ENCODE data around the gene LRRC46. TPM values are rescaled to one million over a fixed set of nuclear protein-coding genes. Genes with fewer than 3 reads are reported as not detected.
A peak's percentile ranks its signal among the peaks of the same experiment; 100 is the strongest.

Gene LRRC46
- total and polyA plus RNA-seq, 2 experiments from 2014 or later = 0.18 to 0.35 TPM

GRCh38 chr17:47843391-47843730 lies 11.9 kb downstream of the LRRC46 start:
- no peaks in the 10 kb centered on the region for H3K9me2 ChIP-seq (ENCODE audit: insufficient read depth)
- TF ChIP-seq ETS1 (IDR thresholded peaks at IDR 0.05) (no peak), CTCF (conservative IDR thresholded peaks at IDR 0.05; ENCODE audit: low read depth in 2 of 2) (0 out of 4 replicates have a peak, but pooled peaks of 1 of the 2 experiments have one; percentile 4)
- H3K27me3 ChIP-seq (ENCODE audit: insufficient read depth) = peaks cover 49% of the 10 kb centered on the region
- H3K27ac ChIP-seq (ENCODE audit: low read depth) = no peak overlapping the region
- H3K9me3 Mint-ChIP-seq = no peaks in the 10 kb centered on the region
- no peak overlapping the region for H3K4me3 ChIP-seq
- H3F3A ChIP-seq (replicated peaks; ENCODE audit: low read depth) = peaks cover 6% of the 10 kb centered on the region; the same call in 1 of the 2 replicates
- DNase-seq (ENCODE audit: low spot score) = no peak
- H3K4me1 Mint-ChIP-seq = peaks cover 50% of the 10 kb centered on the region
- peak overlapping the region; percentile 68 for H3K4me2 ChIP-seq
- H3K36me3 ChIP-seq (ENCODE audit: insufficient read depth) = no peaks in the 10 kb centered on the region
- peaks cover 3% of the 10 kb centered on the region; the same call in 1 of the 3 replicates for H3K36me3 Mint-ChIP-seq (ENCODE audit: low read depth)
- no peak for ATAC-seq
- no peak overlapping the region for H3K27ac Mint-ChIP-seq
- H3K4me3 Mint-ChIP-seq = peak overlapping the region; percentile 22; the same call in 2 of the 3 replicates
- no peak overlapping the region; the same call in 1 of the 2 replicates for H2AFZ ChIP-seq
- H3K4me1 ChIP-seq (ENCODE audit: insufficient read depth) = peaks cover 23% of the 10 kb centered on the region; the same call in 1 of the 2 replicates
- H3K79me2 ChIP-seq (replicated peaks; ENCODE audit: insufficient read depth) = no peaks in the 10 kb centered on the region; the same call in 1 of the 2 replicates
- peaks cover 47% of the 10 kb centered on the region for H3K27me3 Mint-ChIP-seq (ENCODE audit: insufficient read depth, low read depth, poor library complexity)
- no peaks in the 10 kb centered on the region; the same call in 1 of the 2 replicates for H4K20me1 ChIP-seq (replicated peaks; ENCODE audit: insufficient read depth)

GRCh38 chr17:47844227-47844626 lies 12.8 kb downstream of the LRRC46 start:
- no peak for ATAC-seq
- no peak overlapping the region for H3K4me3 Mint-ChIP-seq
- no peak overlapping the region for H3K27ac ChIP-seq (ENCODE audit: low read depth)
- no peak for DNase-seq (ENCODE audit: low spot score)
- H2AFZ ChIP-seq = no peak overlapping the region
- no peak overlapping the region for H3K27ac Mint-ChIP-seq
- H3K36me3 Mint-ChIP-seq (ENCODE audit: low read depth) = no peaks in the 10 kb centered on the region
- no peaks in the 10 kb centered on the region; the same call in 1 of the 2 replicates for H4K20me1 ChIP-seq (replicated peaks; ENCODE audit: insufficient read depth)
- H3K9me2 ChIP-seq (ENCODE audit: insufficient read depth) = no peaks in the 10 kb centered on the region
- no peak overlapping the region for H3K4me3 ChIP-seq
- peaks cover 10% of the 10 kb centered on the region; the same call in 1 of the 2 replicates for H3F3A ChIP-seq (replicated peaks; ENCODE audit: low read depth)
- H3K9me3 Mint-ChIP-seq = no peaks in the 10 kb centered on the region
- no peak overlapping the region for H3K4me2 ChIP-seq
- peaks cover 50% of the 10 kb centered on the region for H3K4me1 Mint-ChIP-seq
- peaks cover 27% of the 10 kb centered on the region; the same call in 1 of the 2 replicates for H3K4me1 ChIP-seq (ENCODE audit: insufficient read depth)
- H3K27me3 Mint-ChIP-seq (ENCODE audit: insufficient read depth, low read depth, poor library complexity) = peaks cover 56% of the 10 kb centered on the region
- no peaks in the 10 kb centered on the region; the same call in 1 of the 2 replicates for H3K79me2 ChIP-seq (replicated peaks; ENCODE audit: insufficient read depth)
- peaks cover 57% of the 10 kb centered on the region for H3K27me3 ChIP-seq (ENCODE audit: insufficient read depth)
- no peaks in the 10 kb centered on the region for H3K36me3 ChIP-seq (ENCODE audit: insufficient read depth)
- TF ChIP-seq CTCF (conservative IDR thresholded peaks at IDR 0.05; ENCODE audit: low read depth in 2 of 2) = no peak
- TF ChIP-seq ZNF462 (CRISPR knock-in tag; IDR thresholded peaks at IDR 0.05) = no peak
- no peak for TF ChIP-seq CREB1 (CRISPR knock-in tag; IDR thresholded peaks at IDR 0.05; ENCODE audit: low read depth)
- no peak for TF ChIP-seq NANOG (IDR thresholded peaks at IDR 0.05; ENCODE audit: borderline replicate concordance)
- no peak for TF ChIP-seq ZNF331 (CRISPR knock-in tag; IDR thresholded peaks at IDR 0.05; ENCODE audit: low read depth)

Measured in GM23338 (cell line).